Epithelial cell of prostate (primary cell): ENCODE results near the gene TRIM23.

Source experiments
- DNase-seq: peaks from one replicate; pipeline ENCODE4 v3.0.0-alpha.2; 2011; ENCODE audit warnings: low read depth, low spot score
- H3K27ac ChIP-seq: fragments of 450-650 bp; 2 replicates; pipeline ENCODE4 v1.5.1; 2017; ENCODE audit warnings: mild to moderate bottlenecking

Gene TRIM23

DNA sequence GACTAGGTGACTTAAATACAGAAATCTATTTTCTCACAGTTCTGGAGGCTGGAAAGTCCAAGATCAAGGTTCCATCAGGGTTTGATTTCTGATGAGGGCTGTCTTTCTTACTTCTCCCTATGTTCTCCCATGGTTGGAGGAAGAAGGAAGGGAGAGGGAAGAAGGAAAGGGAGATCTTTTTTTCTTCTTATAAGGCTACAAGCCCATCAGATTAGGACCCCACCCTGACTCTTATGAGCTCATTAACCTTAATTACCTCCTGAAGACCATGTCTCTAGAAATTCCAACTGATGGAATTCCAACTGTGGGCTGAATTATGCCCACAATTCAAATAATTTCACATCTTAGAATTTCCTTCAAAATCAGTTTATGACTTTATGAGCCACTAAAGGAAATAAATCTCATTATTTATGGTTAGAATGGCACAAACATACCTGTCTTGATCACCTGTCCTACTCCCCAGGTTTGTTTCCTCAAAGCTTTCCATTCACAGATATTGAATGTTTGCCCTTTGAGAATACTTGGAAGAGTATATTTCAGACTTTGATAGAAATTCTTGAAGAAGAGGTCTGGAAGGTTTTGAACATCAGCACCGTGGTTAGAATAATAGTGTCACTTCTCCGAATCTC lies 53.4 kb downstream of the TRIM23 start:
- H3K27ac ChIP-seq, result no peak overlapping the region
- DNase-seq, result no peak

DNA sequence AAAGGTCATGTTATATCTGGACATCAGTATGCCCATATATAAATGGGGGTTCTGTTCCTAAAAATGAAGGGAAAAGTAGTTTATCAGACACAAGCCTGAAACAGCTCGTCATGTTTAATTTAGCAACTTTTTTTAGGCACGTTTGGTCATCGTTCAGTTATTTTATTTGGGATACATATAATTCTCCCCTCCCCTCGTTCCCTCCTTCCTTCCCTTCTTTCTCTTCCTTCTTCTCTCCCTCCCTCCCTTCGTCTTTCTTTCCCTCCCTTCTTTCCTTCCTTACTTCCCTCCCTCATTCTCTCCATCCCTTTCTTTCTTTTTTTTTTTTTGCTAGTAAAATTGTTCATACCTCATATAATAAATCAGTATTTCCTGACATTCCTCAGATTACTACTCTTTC lies 57.6 kb downstream of the TRIM23 start:
- no peak for DNase-seq
- H3K27ac ChIP-seq, result no peak overlapping the region

DNA sequence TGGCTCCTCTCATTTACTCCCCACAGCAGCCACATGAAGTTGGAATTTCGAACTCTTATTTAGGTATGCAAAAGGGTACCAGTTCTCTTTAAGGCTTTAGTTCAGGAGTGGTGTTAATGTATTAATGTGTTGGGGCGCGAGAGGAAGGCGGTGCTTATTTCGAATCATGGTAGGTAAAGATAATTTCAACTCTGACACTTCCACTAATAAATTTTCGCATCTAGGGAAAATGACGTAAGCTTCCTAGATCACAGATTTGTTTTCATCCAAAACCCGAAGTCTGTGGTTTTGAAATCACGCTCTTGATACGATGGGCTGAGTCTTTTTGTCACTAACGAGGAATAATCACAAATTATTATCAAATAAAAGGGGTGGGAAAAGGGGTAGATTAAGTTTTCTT lies 60.4 kb downstream of the TRIM23 start:
- peak overlapping the region; percentile 76 for H3K27ac ChIP-seq
- DNase-seq, result no peak

DNA sequence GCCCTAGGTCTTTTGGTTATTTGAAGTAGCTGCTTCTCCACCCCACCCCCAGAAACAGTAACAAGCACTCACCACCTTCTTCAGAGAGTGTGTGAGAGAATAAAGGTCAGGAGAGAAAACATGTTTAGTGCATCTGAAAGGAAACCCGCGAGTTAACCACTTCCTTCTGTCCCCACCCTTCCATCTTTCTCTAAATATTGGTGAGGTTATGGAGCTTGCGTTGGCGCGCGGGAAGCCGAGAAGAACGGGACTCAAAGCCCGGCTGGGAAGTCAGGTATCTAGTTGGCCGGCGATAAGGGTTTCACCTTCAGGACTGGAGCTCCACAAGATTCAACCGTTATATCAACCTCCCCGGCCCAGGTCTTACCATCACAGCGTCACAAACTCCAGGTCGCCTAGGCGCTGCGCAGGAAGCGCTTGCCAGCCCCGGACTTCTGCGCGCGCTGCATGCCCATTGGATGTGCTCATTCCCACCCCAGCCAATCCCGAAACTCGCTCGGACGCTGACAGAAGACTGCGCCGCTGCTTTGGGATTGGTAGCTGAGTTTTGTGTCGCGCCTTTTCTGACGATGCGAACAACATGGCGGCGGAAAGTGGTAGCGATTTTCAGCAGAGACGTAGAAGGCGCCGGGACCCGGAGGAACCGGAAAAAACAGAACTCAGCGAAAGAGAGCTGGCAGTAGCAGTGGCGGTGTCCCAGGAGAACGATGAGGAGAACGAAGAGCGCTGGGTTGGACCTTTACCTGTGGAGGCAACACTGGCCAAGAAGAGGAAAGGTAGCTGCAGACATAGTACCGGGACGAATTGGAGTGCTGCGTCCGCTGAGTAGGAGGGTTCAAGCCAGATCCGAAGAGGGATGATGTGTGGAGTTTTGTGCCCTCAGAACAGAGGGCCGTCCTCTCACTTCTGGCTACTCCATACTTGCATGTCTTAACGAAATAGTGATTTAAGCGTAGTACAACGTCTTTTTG lies 61.1 kb downstream of the TRIM23 start, which contains the start of the genes CENPK and PPWD1:
TSS of gene CENPK (minus strand) at position 438 of the 971 bp plus-strand sequence. CDS start 8,261 bp downstream, outside the sequence.
TSS of gene PPWD1 (plus strand) at position 566 of the 971 bp plus-strand sequence. CDS start at position 581, 15 bp downstream.
- peak within 1 kb of the TSS; percentile 76 for H3K27ac ChIP-seq
- peak; percentile 78 for DNase-seq

DNA sequence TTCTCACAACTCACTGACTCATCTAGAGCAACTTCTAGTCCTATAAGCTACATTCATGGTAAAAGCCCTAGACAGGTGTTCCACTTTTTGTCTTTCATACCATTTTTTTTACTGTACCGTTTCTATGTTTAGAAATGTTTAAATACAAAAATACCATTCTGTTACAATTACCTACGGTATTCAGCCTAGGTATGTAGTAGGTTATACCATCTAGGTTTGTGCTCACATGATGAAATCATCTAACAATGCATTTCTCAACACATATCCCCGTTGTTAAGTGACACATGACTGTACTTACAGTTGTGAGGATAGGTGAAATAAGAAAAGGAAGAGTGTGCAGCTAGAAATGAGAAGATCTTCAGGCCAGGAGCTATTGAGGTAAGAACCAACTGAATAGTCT lies 67.4 kb downstream of the TRIM23 start:
- no peak for DNase-seq
- no peak overlapping the region for H3K27ac ChIP-seq

DNA sequence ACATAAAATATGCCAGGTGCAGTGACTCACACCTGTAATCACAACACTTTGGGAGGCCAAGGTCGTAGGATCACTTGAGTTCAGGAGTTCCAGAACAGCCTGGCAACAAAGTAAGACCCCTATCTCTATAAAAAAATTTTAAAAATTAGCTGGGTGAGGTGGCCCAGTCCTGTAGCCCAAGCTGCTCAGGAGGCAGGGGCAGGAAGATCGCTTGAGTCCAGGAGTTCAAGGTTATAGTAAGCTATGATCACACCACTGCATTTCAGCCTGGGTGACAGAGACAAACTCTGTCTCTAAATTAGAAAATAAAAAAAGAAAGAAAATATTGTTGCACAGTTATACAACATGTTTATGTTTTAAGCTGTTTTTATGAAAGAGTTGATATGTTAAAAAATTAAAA lies 68.0 kb downstream of the TRIM23 start:
- DNase-seq, result no peak
- no peak overlapping the region for H3K27ac ChIP-seq

DNA sequence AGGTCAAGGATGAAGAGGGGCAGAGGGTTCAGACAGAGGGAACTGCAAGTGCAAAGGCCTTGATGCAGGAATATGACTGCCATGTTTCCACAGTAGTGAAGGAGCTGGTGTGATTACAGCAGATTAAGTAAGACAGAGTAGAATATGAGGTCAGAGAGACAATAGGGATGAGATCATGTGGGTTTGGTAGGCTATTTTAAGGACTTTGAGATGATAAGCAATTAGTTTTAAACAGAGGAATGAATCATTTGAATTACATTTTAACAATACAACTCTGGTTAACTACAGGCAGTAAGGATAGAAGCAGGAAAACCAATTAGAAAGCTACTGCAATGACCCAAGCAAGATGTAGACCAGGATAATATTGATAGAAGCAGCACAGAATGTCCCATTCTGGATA lies 68.8 kb downstream of the TRIM23 start:
- no peak overlapping the region for H3K27ac ChIP-seq
- DNase-seq, result no peak

DNA sequence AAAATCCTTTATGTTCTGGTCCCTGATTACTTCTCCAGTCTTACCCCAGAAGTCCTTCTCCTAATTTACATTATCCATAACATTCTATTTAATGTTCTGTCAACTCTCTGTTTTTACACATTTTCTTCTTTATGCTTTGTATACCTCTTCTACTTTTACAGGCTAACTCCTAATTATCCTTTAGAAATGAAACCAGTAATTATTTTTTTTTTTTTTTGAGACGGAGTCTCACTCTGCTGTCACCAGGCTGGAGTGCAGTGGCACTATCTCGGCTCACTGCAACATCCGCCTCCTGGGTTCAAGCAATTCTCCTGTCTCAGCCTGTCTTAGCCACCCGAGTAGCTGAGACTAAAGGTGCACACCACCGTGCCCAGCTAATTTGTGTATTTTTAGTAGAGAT lies 70.2 kb downstream of the TRIM23 start:
- no peak overlapping the region for H3K27ac ChIP-seq
- no peak for DNase-seq

DNA sequence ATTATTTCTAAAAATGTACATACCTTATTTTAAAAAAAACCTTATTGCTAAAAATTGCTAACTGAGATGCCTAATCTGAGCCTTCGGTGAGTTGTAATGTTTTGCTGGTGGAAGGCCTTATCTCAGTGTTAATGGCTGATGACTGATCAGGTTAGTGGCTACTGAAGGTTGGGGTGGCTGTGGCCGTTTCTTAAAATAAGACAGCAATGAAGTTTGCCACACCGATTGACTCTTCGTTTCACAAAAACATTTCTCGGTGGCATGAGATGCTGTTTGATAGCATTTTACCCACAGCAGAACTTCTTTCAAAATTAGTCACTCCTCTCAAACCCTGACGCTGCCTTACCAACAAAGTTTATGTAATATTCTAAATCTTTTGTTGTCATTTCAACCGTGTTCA lies 75.9 kb downstream of the TRIM23 start:
- no peak overlapping the region for H3K27ac ChIP-seq

DNA sequence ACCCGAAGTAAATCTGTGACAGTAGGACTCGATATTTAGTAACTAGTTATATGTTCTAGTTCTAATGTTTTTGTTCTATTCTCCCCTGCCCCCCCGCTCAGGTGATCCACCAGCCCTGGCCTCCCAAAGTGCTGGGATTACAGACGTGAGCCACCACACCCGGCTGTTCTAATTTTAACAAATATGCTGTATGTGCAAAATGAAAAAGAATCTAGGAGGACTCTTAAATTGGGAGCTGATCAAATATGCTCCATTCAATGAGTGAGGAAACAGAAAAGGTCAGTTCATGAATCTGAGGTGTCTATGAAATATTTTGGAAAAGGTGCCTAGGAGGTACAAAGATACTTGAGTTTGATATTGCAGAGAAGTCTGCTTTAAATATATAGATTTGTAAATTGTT lies 78.0 kb downstream of the TRIM23 start:
- no peak overlapping the region for H3K27ac ChIP-seq
- DNase-seq, result no peak

More for the DNA sequence above, 75.9 kb downstream of the TRIM23 start:
- no peak for DNase-seq

DNA sequence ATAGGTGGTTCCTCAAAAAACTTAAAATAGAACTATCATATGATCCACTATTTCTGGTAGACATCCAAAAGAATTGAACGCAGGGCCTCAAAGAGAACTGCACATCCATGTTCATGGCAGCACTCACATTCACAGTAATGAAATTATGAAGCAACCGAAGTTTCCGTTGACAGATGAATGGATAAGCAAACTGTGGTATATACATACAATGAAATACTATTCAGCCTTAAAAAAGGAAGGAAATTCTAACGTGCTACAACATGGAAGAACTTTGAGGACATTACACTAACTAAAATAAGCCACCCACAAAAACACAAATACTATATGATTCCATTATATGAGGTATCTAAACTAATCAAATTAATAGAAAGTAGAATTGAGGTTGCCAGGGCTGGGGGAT lies 79.7 kb downstream of the TRIM23 start:
- DNase-seq, result no peak
- no peak overlapping the region for H3K27ac ChIP-seq

DNA sequence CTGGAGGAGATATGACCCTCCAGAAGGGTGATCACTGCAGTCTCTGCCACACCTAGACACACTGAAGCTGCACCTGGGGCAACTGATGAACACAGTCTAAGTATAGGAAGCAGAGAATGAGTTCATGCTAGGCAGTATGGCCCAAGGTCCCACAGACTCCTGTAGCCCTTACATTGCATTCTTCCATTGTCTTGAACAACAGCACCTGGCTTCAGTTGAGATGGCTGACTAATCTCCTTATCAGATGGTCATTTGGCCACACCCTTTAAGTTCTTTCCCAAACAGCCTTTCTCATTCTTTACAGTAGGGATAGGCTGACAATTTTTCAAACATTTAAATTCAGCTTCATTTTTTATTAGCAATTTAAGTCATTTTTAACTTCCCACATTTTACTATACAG lies 84.3 kb downstream of the TRIM23 start:
- DNase-seq, result peak; percentile 18
- no peak overlapping the region for H3K27ac ChIP-seq
